Measurements from ENCODE around the gene CPNE5. TPM values are rescaled to one million over a fixed set of nuclear protein-coding genes. Genes with fewer than 3 reads are reported as not detected.

The CPNE5 gene
- total and polyA plus RNA-seq, 2 of the 4 experiments (the other 2 are of a cell fraction): 0.07 TPM; not detected in 1

DNA sequence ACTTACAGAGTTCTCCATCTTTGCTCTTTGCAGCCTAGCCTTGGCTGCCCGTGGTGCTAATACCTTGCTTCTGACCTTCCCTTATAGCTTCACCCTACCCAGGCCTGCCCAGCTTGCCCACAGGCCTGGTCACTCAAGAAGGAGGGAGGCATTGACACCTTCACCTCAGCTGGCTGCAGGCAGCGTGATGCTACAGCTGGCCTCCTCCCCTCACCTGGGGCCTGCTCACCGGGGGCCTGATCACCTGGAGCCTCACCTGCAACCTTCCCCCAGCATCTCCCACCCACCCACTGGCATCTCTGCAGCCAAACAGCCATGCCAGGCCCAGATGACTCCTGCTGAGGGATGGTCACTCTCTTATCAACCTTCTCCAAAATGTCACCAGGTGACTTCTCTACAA is 40.4 kb downstream of the CPNE5 start:
- Histone ChIP-seq H2BK5ac (ENCODE audit: low read depth, low read length, poor library complexity, severe bottlenecking) (no peak overlapping the region), H3K18ac (ENCODE audit: low read depth, low read length) (no peak overlapping the region), H4K8ac (ENCODE audit: low read depth in 2 of 2, low read length in 2 of 2) (no peak overlapping the region), H3K4me3 (ENCODE audit: insufficient read depth, low read depth, low read length) (no peak overlapping the region), H4K91ac (ENCODE audit: insufficient read depth, low read depth, low read length) (no peak overlapping the region), H3K56ac (ENCODE audit: extremely low read depth, insufficient read depth, low read length) (no peak overlapping the region), H2BK15ac (ENCODE audit: low read depth, low read length) (no peak overlapping the region), H3K9ac (ENCODE audit: low read depth, low read length) (no peak overlapping the region), H3K4me1 (ENCODE audit: control insufficient read depth, insufficient read depth, low read length) (no peaks in the 10 kb centered on the region), H3K27ac (ENCODE audit: insufficient read depth, low read length) (no peak overlapping the region), H3K4ac (ENCODE audit: low read depth, low read length) (no peak overlapping the region), H2AK5ac (ENCODE audit: low read depth, low read length) (no peak overlapping the region), H2AK9ac (replicated peaks; ENCODE audit: low read depth, low read length, poor library complexity) (no peak overlapping the region), H4K20me1 (ENCODE audit: insufficient read depth, low read length) (no peaks in the 10 kb centered on the region), H2BK120ac (ENCODE audit: low read depth, low read length) (no peak overlapping the region), H2AFZ (replicated peaks; ENCODE audit: low read length, poor library complexity) (no peak overlapping the region), H2BK20ac (ENCODE audit: low read depth, low read length) (no peak overlapping the region), H3K14ac (replicated peaks; ENCODE audit: low read depth, low read length) (no peak overlapping the region), H3K27me3 (ENCODE audit: control insufficient read depth, insufficient read depth, low read length) (peaks cover 41% of the 10 kb centered on the region), H3K79me1 (ENCODE audit: low read depth in 1 of 2, low read length in 2 of 2) (no peaks in the 10 kb centered on the region), H3K36me3 (ENCODE audit: control insufficient read depth, insufficient read depth, low read length) (no peaks in the 10 kb centered on the region), H3K23ac (ENCODE audit: low read depth, low read length) (no peak overlapping the region), H3K9me3 (ENCODE audit: control insufficient read depth, insufficient read depth, low read length) (peaks cover 2% of the 10 kb centered on the region; the same call in 1 of the 2 replicates), H3K4me2 (ENCODE audit: low read depth, low read length) (no peak overlapping the region), H4K5ac (ENCODE audit: low read depth, low read length) (no peak overlapping the region), H3K9me1 (ENCODE audit: insufficient read depth, low read length) (no peaks in the 10 kb centered on the region)
- in situ Hi-C loops (cut with MboI; ENCODE audit: low sequenced_read_pairs) (no loop called here), intact Hi-C loops (cut with micrococcal nuclease) (no loop called here), dilution Hi-C loops (cut with HindIII; ENCODE audit: low sequenced_read_pairs, unreplicated experiment) (no loop called here)
- ATAC-seq (ENCODE audit: low read depth) (no peak), DNase-seq (no peak)
- POLR2A ChIA-PET (ENCODE audit: unreplicated experiment): no interaction called here
- TF ChIP-seq, protein P1, sequence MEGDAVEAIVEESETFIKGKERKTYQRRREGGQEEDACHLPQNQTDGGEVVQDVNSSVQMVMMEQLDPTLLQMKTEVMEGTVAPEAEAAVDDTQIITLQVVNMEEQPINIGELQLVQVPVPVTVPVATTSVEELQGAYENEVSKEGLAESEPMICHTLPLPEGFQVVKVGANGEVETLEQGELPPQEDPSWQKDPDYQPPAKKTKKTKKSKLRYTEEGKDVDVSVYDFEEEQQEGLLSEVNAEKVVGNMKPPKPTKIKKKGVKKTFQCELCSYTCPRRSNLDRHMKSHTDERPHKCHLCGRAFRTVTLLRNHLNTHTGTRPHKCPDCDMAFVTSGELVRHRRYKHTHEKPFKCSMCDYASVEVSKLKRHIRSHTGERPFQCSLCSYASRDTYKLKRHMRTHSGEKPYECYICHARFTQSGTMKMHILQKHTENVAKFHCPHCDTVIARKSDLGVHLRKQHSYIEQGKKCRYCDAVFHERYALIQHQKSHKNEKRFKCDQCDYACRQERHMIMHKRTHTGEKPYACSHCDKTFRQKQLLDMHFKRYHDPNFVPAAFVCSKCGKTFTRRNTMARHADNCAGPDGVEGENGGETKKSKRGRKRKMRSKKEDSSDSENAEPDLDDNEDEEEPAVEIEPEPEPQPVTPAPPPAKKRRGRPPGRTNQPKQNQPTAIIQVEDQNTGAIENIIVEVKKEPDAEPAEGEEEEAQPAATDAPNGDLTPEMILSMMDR (conservative IDR thresholded peaks at IDR 0.05; ENCODE audit: low read depth, low read length): no peak
- TF ChIP-seq FOS (IDR thresholded peaks at IDR 0.05; ENCODE audit: low read depth, low read length): no peak
- TF ChIP-seq RCOR1 (IDR thresholded peaks at IDR 0.05; ENCODE audit: insufficient replicate concordance, low read length): no peak
- no peak for TF ChIP-seq CEBPB (IDR thresholded peaks at IDR 0.05; ENCODE audit: low read depth, low read length)
- TF ChIP-seq, protein P2, sequence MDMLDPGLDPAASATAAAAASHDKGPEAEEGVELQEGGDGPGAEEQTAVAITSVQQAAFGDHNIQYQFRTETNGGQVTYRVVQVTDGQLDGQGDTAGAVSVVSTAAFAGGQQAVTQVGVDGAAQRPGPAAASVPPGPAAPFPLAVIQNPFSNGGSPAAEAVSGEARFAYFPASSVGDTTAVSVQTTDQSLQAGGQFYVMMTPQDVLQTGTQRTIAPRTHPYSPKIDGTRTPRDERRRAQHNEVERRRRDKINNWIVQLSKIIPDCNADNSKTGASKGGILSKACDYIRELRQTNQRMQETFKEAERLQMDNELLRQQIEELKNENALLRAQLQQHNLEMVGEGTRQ (IDR thresholded peaks at IDR 0.05; ENCODE audit: low read depth, low read length): no peak
- TF ChIP-seq BHLHE40 (IDR thresholded peaks at IDR 0.05; ENCODE audit: low read depth, low read length): no peak
- no peak for TF ChIP-seq MAZ (IDR thresholded peaks at IDR 0.05; ENCODE audit: borderline replicate concordance, low read depth, low read length)
- no peak for TF ChIP-seq CHD1 (IDR thresholded peaks at IDR 0.05; ENCODE audit: low read depth, low read length)
- TF ChIP-seq, protein P3, sequence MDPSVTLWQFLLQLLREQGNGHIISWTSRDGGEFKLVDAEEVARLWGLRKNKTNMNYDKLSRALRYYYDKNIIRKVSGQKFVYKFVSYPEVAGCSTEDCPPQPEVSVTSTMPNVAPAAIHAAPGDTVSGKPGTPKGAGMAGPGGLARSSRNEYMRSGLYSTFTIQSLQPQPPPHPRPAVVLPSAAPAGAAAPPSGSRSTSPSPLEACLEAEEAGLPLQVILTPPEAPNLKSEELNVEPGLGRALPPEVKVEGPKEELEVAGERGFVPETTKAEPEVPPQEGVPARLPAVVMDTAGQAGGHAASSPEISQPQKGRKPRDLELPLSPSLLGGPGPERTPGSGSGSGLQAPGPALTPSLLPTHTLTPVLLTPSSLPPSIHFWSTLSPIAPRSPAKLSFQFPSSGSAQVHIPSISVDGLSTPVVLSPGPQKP (IDR thresholded peaks at IDR 0.05; ENCODE audit: borderline replicate concordance, low read depth, low read length): no peak
- TF ChIP-seq MXI1 (IDR thresholded peaks at IDR 0.05; ENCODE audit: borderline replicate concordance, low read depth, low read length): no peak
- no peak for TF ChIP-seq MAFK (IDR thresholded peaks at IDR 0.05; ENCODE audit: low read depth, low read length)
- TF ChIP-seq NFE2L2 (IDR thresholded peaks at IDR 0.05; ENCODE audit: low read depth, low read length): no peak
- TF ChIP-seq RAD21 (IDR thresholded peaks at IDR 0.05; ENCODE audit: low read length): no peak
- TF ChIP-seq SMC3 (IDR thresholded peaks at IDR 0.05; ENCODE audit: low read depth, low read length): no peak
- CTCF ChIA-PET: no interaction called here
- 49% methylated on average over 2 of the region's 3 CpGs; no CpG with 5 or more reads in 1 of the 2 experiments for WGBS, 2 experiments (ENCODE audit: extremely low coverage in 2 of 2, insufficient read length in 1 of 2)
- no TSS peak for BruUV-seq (replicated peaks)
